Mammary epithelial cell (primary cell): Measurements from ENCODE around the gene SNTG2.

Experiments
- EZH2 ChIP-seq: IDR thresholded peaks from 2 replicates; pipeline ENCODE4 v1.6.1; 2012; ENCODE audit warnings: low read length, inconsistent platforms, borderline replicate concordance
- TF ChIP-seq, protein P1 (sequence below), 2 donors: IDR thresholded peaks in 1 of 2; conservative IDR thresholded peaks in 1 of 2; 2 replicates each; pipeline ENCODE4 v1.5.1; 2011 to 2012; ENCODE audit warnings: inconsistent platforms in 2 of 2, low read length in 2 of 2, mild to moderate bottlenecking in 2 of 2, control low read depth in 1 of 2, low read depth in 1 of 2; ENCODE audit not compliant: insufficient read depth in 1 of 2; ENCODE audit errors: extremely low read depth in 1 of 2

DNA sequence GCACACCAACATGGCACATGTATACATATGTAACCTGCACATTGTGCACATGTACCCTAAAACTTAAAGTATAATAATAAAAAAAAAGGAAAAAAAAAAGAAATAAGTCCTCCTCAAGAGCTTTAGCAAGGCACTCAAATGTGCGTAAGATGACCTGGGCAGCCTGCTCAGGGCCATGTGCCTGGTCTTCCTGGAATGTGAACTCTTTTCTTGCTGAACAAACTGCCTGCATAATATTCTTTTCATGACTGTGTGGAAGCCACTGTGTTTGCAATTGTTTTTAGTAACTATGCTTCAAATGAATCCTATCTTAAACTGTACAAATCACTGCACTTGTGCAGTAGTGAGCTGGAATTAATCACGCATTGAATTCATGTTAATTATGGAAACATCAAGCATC is 294.5 kb downstream of the SNTG2 start:
- TF ChIP-seq, protein P1, sequence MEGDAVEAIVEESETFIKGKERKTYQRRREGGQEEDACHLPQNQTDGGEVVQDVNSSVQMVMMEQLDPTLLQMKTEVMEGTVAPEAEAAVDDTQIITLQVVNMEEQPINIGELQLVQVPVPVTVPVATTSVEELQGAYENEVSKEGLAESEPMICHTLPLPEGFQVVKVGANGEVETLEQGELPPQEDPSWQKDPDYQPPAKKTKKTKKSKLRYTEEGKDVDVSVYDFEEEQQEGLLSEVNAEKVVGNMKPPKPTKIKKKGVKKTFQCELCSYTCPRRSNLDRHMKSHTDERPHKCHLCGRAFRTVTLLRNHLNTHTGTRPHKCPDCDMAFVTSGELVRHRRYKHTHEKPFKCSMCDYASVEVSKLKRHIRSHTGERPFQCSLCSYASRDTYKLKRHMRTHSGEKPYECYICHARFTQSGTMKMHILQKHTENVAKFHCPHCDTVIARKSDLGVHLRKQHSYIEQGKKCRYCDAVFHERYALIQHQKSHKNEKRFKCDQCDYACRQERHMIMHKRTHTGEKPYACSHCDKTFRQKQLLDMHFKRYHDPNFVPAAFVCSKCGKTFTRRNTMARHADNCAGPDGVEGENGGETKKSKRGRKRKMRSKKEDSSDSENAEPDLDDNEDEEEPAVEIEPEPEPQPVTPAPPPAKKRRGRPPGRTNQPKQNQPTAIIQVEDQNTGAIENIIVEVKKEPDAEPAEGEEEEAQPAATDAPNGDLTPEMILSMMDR (conservative IDR thresholded peaks at IDR 0.05 in 1 of 2, IDR thresholded peaks at IDR 0.05 in 1 of 2; ENCODE audit: extremely low read depth in 1 of 2, insufficient read depth in 1 of 2, low read depth in 1 of 2, low read length in 2 of 2): no peak
- no peak for TF ChIP-seq EZH2
